Activated CD4-positive, alpha-beta T cell treated with anti-CD3 and anti-CD28 coated beads, Interleukin-2, amount 10 ng/mL, durations not matched to agents 7 days and 5 days (primary cell): ENCODE measurements around the gene ANGPTL5. TPM values are rescaled to one million over a fixed set of nuclear protein-coding genes. Genes with fewer than 3 reads are reported as not detected.

Experiments
- total RNA-seq, 2 experiments: library from RNA; stranded (reverse); gene quantifications; one replicate each; pipeline ENCODE4 v1.2.3, GENCODE V29; 2021

Gene ANGPTL5
- total RNA-seq, 2 experiments from 2014 or later: not detected

Other genes starting within 250 kb of the ANGPTL5 start
- under 1 TPM; 0.50 to 0.55 TPM for gene CEP126, start 1.5 kb downstream of the ANGPTL5 start, total RNA-seq
- not detected for gene CFAP300, start 130.9 kb upstream of the ANGPTL5 start, total RNA-seq
- gene YAP1, start 193.9 kb upstream of the ANGPTL5 start, total RNA-seq: not detected